Cortex of kidney (tissue), 1 donor: ENCODE data around the gene ZNF22.

Source experiments
- DNase-seq: peaks from one replicate; lab custom pipeline; 2025; lab: John Stamatoyannopoulos, UW

The ZNF22 gene

GRCh38 chr10:44977287-44978212, 23.2 kb upstream of the ZNF22 start:
- no peak for DNase-seq

GRCh38 chr10:44978213-44978569, 22.5 kb upstream of the ZNF22 start:
- DNase-seq = no peak

- DNase-seq = no peak
These were observed 22.0 kb upstream of the ZNF22 start, which contains the start of gene DEPP1 for GRCh38 chr10:44978570-44979280. TSS of gene DEPP1 (minus strand) at chr10:44978809. CDS start at chr10:44978030, 779 bp downstream.

- no peak for DNase-seq
These were observed 21.2 kb upstream of the ZNF22 start for GRCh38 chr10:44979281-44980191.

- DNase-seq = no peak
These were observed 20.2 kb upstream of the ZNF22 start for GRCh38 chr10:44980309-44981171.

GRCh38 chr10:44981172-44982113, 19.3 kb upstream of the ZNF22 start:
- no peak for DNase-seq

GRCh38 chr10:44982114-44982460, 18.6 kb upstream of the ZNF22 start:
- DNase-seq = no peak

- DNase-seq = no peak
These were observed 18.2 kb upstream of the ZNF22 start for GRCh38 chr10:44982496-44982895.

- no peak for DNase-seq
These were observed 17.4 kb upstream of the ZNF22 start for GRCh38 chr10:44983066-44983894.

GRCh38 chr10:44983895-44984278, 16.8 kb upstream of the ZNF22 start:
- no peak for DNase-seq

- DNase-seq = no peak
These were observed 16.0 kb upstream of the ZNF22 start for GRCh38 chr10:44984671-44985101.

- no peak for DNase-seq
These were observed 15.5 kb upstream of the ZNF22 start for GRCh38 chr10:44985175-44985681.

GRCh38 chr10:44986179-44986578, 14.5 kb upstream of the ZNF22 start:
- no peak for DNase-seq

GRCh38 chr10:44986670-44987069, 14.1 kb upstream of the ZNF22 start:
- no peak for DNase-seq

- no peak for DNase-seq
These were observed 11.7 kb upstream of the ZNF22 start for GRCh38 chr10:44988957-44989585.

GRCh38 chr10:44989597-44990301, 11.0 kb upstream of the ZNF22 start:
- DNase-seq = no peak

- DNase-seq = no peak
These were observed 10.4 kb upstream of the ZNF22 start for GRCh38 chr10:44990302-44990655.

- DNase-seq = no peak
These were observed 9.8 kb upstream of the ZNF22 start for GRCh38 chr10:44990965-44991364.
